ENCODE data around the gene PDC. TPM values are rescaled to one million over a fixed set of nuclear protein-coding genes. Genes with fewer than 3 reads are reported as not detected.
"Not testable (repeated sequence)": the region's sequence is repeated elsewhere in the genome, so short reads cannot be mapped to it uniquely, and the experiment has no call there.

The PDC gene
- total RNA-seq, 1 experiment from 2014 or later = not detected

DNA sequence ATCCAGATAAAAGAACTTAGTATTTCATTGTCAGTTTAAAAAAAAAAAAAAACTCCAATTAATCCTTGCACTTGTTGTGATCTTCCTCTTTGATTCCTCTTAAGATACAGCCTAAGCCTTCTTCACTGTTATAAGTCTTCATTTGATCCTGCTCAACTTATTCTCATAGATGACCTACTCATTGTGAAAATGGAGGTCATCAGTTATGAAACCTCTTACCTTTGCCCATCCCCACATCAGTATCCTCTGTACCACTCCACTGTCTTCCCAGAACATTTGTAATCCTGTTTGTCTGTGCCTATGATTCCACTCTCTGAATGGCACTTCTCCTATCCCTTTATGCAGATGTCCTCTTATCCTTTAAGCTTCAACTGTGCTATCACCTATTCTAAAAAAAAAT, 57.3 kb downstream of the PDC start:
- Histone ChIP-seq H3K27me3 (ENCODE audit: control insufficient read depth, insufficient read depth, low read length) (no peaks in the 10 kb centered on the region), H3K4me1 (ENCODE audit: control insufficient read depth, insufficient read depth, low read length) (no peaks in the 10 kb centered on the region), H3K36me3 (ENCODE audit: control insufficient read depth, insufficient read depth, low read length) (peaks cover 35% of the 10 kb centered on the region), H3K27ac (ENCODE audit: low read length) (no peak overlapping the region), H3K9me3 (ENCODE audit: control insufficient read depth, insufficient read depth, low read depth, low read length) (no peaks in the 10 kb centered on the region), H3K4me3 (ENCODE audit: low read depth in 2 of 2, low read length in 2 of 2) (no peak overlapping the region)
- intact Hi-C loops (cut with micrococcal nuclease; ENCODE audit: unreplicated experiment) (loop anchor here (2.0 kb wide), 1 partner anchor 583 kb away; no protein-coding TSS in a partner anchor), in situ Hi-C loops (cut with HindIII; ENCODE audit: low pct_unique_long_range_greater_than_20kb, low sequenced_read_pairs) (no loop called here)
- TF ChIP-seq SIN3A (IDR thresholded peaks at IDR 0.05; ENCODE audit: borderline replicate concordance, insufficient read depth, low read depth, low read length) (no peak), POLR2AphosphoS5 (IDR thresholded peaks at IDR 0.05; ENCODE audit: low read depth, low read length) (no peak), TCF7L2 (IDR thresholded peaks at IDR 0.05; ENCODE audit: low read depth, low read length) (no peak)
- TF ChIP-seq, protein P1, sequence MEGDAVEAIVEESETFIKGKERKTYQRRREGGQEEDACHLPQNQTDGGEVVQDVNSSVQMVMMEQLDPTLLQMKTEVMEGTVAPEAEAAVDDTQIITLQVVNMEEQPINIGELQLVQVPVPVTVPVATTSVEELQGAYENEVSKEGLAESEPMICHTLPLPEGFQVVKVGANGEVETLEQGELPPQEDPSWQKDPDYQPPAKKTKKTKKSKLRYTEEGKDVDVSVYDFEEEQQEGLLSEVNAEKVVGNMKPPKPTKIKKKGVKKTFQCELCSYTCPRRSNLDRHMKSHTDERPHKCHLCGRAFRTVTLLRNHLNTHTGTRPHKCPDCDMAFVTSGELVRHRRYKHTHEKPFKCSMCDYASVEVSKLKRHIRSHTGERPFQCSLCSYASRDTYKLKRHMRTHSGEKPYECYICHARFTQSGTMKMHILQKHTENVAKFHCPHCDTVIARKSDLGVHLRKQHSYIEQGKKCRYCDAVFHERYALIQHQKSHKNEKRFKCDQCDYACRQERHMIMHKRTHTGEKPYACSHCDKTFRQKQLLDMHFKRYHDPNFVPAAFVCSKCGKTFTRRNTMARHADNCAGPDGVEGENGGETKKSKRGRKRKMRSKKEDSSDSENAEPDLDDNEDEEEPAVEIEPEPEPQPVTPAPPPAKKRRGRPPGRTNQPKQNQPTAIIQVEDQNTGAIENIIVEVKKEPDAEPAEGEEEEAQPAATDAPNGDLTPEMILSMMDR (IDR thresholded peaks at IDR 0.05) = no peak
- TF ChIP-seq, protein P2, sequence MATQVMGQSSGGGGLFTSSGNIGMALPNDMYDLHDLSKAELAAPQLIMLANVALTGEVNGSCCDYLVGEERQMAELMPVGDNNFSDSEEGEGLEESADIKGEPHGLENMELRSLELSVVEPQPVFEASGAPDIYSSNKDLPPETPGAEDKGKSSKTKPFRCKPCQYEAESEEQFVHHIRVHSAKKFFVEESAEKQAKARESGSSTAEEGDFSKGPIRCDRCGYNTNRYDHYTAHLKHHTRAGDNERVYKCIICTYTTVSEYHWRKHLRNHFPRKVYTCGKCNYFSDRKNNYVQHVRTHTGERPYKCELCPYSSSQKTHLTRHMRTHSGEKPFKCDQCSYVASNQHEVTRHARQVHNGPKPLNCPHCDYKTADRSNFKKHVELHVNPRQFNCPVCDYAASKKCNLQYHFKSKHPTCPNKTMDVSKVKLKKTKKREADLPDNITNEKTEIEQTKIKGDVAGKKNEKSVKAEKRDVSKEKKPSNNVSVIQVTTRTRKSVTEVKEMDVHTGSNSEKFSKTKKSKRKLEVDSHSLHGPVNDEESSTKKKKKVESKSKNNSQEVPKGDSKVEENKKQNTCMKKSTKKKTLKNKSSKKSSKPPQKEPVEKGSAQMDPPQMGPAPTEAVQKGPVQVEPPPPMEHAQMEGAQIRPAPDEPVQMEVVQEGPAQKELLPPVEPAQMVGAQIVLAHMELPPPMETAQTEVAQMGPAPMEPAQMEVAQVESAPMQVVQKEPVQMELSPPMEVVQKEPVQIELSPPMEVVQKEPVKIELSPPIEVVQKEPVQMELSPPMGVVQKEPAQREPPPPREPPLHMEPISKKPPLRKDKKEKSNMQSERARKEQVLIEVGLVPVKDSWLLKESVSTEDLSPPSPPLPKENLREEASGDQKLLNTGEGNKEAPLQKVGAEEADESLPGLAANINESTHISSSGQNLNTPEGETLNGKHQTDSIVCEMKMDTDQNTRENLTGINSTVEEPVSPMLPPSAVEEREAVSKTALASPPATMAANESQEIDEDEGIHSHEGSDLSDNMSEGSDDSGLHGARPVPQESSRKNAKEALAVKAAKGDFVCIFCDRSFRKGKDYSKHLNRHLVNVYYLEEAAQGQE (IDR thresholded peaks at IDR 0.05; ENCODE audit: insufficient read depth in 1 of 2, low read depth in 2 of 2, low read length in 1 of 2) = no peak
- no TSS peak for BruUV-seq (replicated peaks)
- CTCF ChIA-PET = no interaction called here
- DNase-seq (ENCODE audit: low read depth, low spot score) (no peak), ATAC-seq (no peak)
- POLR2A ChIA-PET = no interaction called here

DNA sequence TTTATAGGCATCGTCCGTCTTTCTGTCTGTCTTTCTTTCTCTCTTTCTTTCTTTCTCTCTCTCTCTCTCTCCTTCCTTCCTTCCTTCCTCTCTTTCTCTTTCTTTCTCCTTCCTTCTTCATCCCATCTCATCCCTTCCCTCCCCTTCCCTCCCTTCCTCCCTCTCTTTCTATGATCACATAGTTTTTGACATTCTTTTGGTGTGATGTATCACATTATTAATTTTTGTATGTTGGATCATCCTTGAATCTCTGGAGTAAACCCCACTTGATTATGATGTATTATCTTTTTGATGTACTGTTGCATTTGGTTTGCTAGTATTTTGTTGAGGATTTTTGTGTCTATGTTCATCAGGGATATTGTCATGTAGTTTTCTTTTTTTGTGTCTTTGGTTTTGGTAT, 59.5 kb downstream of the PDC start:
- in situ Hi-C loops (cut with HindIII; ENCODE audit: low pct_unique_long_range_greater_than_20kb, low sequenced_read_pairs); H3K27me3 ChIP-seq (ENCODE audit: control insufficient read depth, insufficient read depth, low read length); ATAC-seq; POLR2A ChIA-PET; DNase-seq (ENCODE audit: low read depth, low spot score); intact Hi-C loops (cut with micrococcal nuclease; ENCODE audit: unreplicated experiment); H3K27ac ChIP-seq (ENCODE audit: low read length); BruUV-seq (replicated peaks); H3K4me3 ChIP-seq (ENCODE audit: low read depth in 2 of 2, low read length in 2 of 2); H3K9me3 ChIP-seq (ENCODE audit: control insufficient read depth, insufficient read depth, low read depth, low read length); CTCF ChIA-PET; H3K4me1 ChIP-seq (ENCODE audit: control insufficient read depth, insufficient read depth, low read length): not testable (repeated sequence)
- peaks cover 25% of the 10 kb centered on the region for H3K36me3 ChIP-seq (ENCODE audit: control insufficient read depth, insufficient read depth, low read length)

Other genes starting within 250 kb of the PDC start
- 0.23 TPM for gene PRG4, start 164.8 kb downstream of the PDC start, total RNA-seq (2021; ENCODE audit: unreplicated experiment)
- 115 TPM for gene TPR, start 85.9 kb downstream of the PDC start, total RNA-seq (2021; ENCODE audit: unreplicated experiment)
- gene ODR4, start 85.3 kb downstream of the PDC start, total RNA-seq (2021; ENCODE audit: unreplicated experiment) = 16.6 TPM
- gene PTGS2, start 219.3 kb upstream of the PDC start, total RNA-seq (2021; ENCODE audit: unreplicated experiment) = not detected

Measured in Panc1 (cell line).